Fibroblast of upper back skin (primary cell): ENCODE measurements around the gene NEGR1.
A peak's percentile ranks its signal among the peaks of the same experiment; 100 is the strongest.

ENCODE experiments used
- DNase-seq: peaks from one replicate; pipeline ENCODE4 v3.0.0-alpha.2; 2013

The NEGR1 gene

DNA sequence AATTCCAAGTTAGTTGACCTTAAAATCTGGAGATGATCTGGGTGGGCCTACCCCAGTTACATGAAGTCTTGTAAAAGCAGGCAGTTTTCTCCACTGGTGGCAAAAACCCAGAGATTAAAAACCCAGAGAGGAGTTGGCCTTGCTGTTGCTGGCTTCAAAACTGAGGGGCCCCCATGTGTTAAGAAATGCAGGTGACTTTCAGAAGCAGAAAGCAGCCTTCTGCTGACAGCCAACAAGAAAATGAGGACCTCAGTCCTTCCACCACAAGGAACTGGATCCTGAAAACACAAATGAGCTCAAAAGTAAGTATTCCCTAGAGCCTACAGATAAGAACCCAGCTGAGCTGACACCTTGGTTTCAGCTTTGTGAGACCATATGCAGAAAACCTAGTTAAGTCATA is 857.8 kb downstream of the NEGR1 start:
- no peak for DNase-seq

DNA sequence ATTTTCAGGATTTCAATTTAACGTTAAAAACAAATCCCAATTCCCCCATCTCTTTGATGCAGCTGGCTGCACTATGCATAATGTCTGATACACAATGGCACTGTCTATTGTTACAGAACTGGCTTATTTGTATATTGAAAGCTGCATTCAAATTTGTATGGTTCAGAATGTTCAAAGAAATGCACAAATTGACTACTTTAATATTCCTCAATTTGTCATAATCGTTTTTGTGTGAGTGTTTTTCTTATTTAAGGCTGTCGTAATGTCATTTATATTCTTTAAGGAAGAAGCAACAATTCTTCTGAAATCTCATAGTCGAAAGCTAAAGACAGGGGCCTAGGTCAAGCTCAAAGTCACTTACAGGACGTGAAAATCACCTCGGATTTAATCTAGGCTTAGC is 860.1 kb downstream of the NEGR1 start:
- DNase-seq, result no peak

DNA sequence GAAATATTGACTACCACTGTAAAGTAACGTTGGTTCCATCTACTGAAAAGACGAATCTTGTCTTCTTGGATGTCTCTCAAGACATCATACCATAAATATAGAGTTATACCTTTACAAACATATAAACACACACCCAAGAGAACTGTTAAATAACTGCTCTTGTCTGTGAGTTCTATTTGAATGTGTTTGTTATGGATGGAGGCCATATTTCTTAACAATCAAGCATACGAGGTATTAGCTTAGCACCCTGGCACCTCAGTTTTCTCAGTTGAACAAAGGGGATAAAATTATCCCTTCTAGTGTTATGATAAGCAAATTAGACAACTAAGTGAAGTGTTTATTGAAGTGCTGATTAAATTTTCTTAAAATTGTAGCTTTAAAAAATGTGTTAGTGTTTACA is 864.9 kb downstream of the NEGR1 start:
- DNase-seq, result no peak

DNA sequence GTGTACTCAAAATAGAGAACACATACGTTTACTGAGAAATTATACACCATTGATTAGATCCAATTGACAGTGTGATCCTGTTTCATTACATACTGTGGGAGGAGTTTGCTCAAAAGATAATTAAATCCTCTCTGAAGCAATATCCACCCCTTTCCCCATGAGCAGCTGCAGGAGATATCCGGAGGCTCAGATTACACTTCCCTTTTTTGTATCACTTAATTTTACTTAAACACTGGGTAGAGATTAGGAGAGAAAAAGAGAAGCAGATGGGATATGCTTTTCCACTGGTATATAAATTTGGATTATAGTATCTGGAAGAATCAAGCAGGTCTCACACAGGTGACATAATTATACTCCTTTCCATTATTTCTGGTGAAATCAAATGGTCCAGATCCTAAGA is 868.2 kb downstream of the NEGR1 start:
- no peak for DNase-seq

DNA sequence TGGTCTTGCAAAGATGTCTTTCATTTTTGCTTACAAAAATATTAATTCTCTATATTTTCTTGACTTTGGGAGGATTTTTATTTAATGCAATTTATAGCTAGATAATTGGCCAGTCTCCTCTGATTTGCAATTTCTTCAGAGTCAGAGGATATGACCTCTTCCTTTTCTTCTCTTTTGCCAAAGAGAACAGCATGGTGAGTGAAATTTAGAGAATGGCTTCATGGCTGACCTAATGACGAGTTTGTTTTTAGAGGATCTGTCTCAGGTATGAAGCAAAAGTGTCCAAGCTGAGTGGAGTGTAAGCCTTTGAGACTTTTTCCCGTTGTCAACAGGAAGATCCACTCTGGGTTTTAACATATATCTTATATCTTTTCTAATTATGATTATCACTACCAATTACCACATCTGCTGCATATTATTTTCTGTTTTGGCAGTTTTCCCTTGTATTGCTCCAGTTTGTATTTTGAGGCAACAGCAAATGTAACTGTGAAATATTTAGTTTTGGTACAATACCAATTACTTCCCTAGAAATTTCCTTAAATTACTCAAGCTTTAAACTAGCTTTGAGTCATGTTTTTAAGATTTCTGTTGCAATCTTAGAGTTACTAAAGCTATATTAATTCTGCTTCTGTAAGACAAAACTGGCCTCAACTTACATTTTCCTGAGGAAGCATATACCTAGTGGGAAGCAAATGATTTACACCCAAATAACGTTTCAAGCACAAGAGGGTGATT is 868.7 kb downstream of the NEGR1 start:
- DNase-seq, result peak; percentile 4

DNA sequence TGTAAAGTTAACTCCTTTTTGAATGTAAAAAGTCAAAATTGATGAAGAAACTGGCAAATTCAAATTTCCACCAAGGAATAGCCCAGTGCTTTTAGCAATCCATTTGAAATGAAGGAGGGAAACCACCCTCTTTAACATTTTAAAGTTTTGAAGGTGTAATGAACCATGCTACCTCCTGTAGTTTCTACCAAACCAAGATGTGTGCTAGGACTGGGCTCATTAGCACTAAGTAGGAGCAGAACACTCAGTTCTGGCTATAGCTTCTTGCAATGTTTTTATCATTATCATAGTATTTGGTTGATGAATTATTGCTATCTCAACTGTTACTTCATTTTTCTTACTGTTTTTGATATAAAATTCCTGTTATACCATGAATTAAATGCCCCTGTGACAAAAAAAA is 882.3 kb downstream of the NEGR1 start:
- DNase-seq, result no peak

DNA sequence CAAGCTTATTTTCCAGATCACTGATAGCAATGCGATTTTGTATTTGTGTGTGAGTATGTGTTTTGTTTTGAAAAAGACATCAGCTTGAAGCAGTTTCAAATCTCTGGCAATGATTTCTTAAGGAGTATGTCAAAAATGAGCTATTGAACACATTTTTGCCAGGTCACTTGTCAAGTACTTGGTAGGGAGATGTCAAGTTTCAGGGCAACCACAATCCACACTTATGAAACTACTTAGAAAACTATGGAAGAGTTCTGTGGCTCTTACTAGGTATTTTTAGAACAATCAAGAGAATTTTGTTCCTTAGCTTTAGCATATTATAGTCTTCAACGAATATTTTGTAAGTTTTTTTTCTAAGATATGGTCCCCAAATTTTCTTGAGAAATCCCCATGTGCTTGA is 882.7 kb downstream of the NEGR1 start:
- DNase-seq, result no peak

DNA sequence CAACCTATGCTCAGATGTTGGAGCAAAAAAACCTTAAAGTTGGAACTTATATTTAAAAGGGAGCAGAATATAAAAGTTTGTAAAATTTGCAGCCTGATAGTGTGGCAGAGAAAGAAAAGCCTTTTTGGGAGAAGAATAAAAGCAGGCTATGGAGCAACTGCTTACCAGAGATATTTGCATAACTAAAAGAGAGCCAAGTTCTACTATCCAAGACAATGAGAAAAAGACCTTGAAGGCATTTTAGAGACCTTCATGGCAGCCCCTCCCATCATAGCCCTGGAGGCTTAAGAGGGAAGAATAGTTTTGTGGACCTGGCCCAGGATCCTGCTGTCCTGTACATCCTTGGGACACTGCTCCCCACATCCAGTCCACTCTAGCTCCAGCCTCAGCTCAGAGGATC is 889.0 kb downstream of the NEGR1 start:
- no peak for DNase-seq

DNA sequence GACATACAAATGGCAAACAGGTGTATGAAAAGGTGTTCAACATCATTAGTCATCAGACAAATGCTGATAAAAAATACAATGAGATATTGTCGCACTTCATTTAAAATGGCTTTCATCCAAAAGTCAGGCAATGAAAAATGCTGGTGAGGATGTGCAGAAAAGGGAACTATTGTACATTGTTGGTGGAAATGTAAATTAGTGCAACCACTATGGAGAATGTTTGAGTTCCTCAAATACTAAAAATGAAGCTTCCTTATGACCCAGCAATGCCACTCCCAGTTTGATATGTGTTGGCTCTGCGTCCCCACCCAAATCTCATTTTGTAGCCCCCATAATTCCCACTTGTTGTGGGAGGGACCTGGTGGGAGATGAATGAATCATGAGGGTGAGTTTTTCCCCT is 891.8 kb downstream of the NEGR1 start:
- DNase-seq, result no peak

DNA sequence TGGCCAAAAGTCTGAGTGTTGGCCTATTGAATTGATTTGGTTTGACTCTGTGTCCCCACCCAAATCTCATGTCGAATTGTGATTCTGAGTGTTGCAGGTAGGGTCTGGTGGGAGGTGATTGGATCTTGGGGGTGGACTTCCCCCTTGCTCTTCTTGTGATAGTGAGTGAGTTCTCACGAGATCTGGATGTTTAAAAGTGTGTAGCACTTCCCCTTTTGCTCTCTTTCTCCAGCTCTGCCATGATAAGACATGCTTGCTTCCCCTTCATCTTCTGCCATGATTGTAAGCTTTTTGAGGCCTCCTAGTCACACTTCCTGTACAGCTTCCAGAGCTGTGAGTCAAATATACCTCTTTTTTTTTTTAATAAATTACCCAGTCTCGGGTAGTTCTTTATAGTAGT is 904.5 kb downstream of the NEGR1 start:
- no peak for DNase-seq

DNA sequence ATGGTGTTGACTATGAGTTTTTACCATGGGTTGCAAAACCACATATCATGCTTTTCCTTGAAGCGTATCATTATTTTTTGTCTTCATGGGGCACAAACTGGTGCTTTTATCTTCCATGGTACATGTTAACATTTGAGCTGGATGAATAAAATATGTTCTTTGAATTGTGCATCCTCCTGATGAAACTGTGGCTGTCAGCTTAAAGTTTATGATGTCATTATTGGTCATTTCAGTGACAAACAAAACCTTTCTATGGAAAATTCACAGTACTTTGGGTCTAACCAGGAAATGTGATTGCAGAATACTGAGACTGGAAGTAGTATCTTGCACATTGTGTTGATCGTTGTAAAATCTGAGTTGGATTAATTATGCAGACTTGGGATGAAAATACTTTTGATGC is 909.8 kb downstream of the NEGR1 start:
- no peak for DNase-seq

DNA sequence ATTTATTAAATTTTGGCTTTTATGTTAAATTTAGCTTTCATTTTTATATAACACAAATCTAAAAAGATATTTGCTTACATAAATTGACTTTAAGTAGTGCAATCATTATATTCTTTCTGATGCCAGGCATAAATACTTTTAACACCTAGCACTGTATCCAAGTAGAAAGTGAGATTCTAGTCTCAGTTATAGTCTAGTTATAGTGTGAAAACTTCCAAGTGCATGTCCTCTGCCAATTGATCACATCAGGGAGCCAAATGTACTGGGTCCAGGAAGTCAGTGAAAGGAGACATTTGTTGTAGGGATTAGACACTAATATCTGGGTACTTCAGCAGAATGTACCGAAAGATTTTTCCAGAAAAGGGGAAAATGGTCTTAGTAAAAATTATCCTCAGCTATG is 910.8 kb downstream of the NEGR1 start:
- DNase-seq, result no peak

DNA sequence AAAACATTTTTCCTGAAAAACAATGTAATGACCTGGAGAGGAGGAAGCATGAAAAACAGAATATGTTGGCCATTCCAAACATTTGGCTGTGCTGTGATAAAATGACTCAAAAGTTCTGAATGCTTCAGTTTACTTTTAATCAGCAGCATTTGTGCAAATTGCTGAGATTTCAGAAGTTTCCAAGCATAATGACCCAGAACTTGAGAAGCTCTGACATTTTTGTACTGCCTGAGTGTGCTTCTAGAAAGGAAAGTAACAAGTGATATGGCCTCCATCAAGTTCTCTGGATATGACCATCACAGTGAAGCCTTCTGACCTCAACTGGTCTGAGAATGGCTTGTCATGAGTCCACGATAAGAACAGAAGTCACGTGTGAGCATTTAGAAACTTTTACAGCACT is 918.1 kb downstream of the NEGR1 start:
- no peak for DNase-seq

DNA sequence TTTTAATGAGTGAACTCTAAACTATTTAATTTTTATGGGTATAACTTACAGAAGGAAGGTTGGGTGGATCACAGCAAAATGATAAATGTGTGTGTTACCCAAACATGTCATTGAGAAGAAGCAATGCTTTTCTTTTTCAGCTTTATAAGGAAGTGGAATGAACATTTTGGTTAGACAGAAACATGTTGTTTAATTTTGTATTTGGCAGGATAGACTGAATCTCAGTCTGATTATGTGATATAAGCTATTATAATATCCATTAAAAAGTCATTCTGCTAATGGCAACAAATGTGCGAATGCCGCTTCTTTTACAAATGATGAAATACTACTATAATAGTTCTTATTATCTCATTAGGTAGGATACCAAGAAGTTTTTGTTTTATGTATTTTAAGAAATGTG is 919.6 kb downstream of the NEGR1 start:
- no peak for DNase-seq

DNA sequence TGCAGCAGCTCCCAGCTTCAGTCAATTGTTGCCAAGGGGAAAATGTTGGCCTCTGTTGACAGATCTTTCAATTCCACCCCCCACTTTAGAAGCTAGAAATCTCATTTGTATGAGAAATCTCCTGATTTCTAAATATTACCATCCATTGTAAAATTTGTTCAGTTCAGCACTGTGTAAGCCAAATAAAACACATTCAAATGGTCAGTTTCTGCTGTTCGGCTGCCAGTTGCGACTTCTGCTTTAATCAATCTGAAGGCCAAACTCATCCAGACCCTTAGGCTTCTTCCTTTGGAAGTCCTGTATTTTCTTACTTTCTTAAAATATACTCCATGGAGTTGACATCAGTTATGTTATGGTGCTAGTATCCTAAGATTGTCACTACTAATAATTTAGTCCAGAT is 920.3 kb downstream of the NEGR1 start:
- DNase-seq, result no peak

DNA sequence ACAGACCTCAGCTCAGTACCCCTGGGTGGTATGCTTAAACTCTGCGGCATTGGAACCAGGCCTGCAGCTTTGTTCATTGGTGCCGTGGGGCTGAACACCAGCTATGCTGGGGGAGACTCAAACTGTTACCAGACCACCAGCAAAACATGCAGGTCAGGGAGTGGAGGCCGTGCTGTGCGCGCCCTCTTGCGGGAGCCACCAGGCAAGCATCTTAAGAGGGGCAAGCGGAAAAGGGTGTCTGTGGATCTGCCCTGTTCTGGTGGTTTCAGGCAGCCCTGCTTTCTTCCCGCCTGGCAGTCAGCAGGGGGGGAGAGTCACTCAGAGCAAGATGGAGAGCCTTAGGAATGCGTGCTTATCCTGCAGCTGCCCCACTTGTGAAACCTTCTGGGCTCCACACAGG is 924.6 kb downstream of the NEGR1 start:
- no peak for DNase-seq

DNA sequence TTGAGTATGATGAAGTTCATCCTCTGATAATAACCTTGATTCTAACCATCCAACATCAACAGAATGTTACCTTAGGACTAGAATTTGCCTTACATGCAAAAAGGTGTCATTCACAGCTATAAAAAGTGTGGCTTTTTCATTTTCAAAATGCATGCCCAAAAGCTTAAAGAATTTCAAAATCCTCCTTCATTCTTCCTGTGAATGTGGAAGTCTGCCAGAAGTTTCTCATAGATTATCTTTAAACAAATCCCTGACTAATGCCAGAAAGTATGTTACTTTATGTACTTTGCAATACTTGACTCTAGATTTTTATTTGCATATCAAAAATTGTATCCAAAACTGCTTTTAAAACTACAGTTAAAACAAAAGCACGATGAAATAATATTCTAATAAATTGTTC is 930.9 kb downstream of the NEGR1 start:
- DNase-seq, result peak; percentile 92

DNA sequence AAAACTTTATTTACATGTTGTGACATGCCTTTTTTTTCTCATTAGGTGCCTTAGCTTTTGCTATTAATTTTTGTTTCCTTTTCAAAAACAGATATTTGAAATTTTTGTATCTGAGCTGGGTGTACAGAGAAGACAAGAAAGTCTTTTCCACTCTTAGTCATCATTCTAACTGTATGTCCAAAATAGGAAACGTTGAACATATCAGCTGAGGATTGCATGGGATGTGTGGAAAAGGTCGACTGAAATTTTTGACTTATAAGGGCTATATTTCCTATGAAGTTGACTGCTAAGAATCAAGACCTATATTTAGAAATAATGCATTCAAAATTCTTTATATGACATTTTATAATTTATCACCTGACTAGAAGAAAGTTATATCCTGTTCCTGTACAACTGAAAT is 931.5 kb downstream of the NEGR1 start:
- peak; percentile 83 for DNase-seq

DNA sequence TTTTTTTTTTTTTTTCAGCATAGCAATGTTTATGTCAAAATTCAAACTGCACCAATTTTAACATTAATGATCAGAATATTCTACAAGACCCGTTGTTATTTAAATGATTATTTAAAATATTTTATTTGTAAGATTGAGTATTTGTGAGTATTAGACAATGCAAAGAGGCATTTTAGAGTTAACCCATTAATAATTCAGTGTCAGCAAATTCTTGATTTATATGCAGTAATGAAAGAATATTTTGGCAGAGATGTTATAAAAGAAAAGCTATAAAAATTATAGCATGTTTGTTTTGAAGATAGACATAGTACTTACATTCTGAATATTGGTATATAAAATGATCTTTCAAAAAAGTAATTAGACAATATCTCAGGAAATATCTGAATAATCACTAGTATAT is 932.0 kb downstream of the NEGR1 start:
- no peak for DNase-seq
